NCI-H1930 (cell line): ENCODE results near the gene GPR85.
"Not testable (repeated sequence)": the region's sequence is repeated elsewhere in the genome, so short reads cannot be mapped to it uniquely, and the experiment has no call there.

Source experiments
- DNase-seq, 2 experiments: peaks; one replicate each; lab custom pipeline; 2025; lab: John Stamatoyannopoulos, UW

The GPR85 gene

GRCh38 chr7:113084496-113085172 is 2.0 kb downstream of the GPR85 start:
- DNase-seq: no peak

GRCh38 chr7:113083816-113084495 is 2.7 kb downstream of the GPR85 start:
- no peak for DNase-seq

- no peak for DNase-seq
These were observed 3.4 kb downstream of the GPR85 start for GRCh38 chr7:113083132-113083815.

GRCh38 chr7:113078331-113078730 is 8.3 kb downstream of the GPR85 start:
- no peak for DNase-seq

GRCh38 chr7:113076703-113077102 is 9.9 kb downstream of the GPR85 start:
- DNase-seq: no peak

DNA sequence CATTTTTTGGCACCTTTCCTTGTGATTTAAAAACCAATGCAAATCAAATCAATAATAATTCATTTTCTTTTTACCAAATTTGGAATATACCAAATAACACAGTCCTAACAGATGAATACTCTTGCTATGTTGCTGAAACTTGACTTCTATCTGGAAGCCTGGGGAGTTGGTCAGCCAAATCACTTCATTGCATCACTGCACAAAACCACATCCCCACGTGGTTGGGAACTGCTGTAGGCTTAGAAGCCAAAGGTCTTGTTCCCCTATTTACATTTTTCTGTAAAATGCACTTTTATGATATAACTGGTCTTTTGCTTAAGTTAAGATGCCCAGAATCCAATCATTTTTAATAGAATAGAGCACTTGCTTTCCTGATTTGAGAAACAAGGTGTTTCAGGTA is 15.2 kb downstream of the GPR85 start:
- no peak for DNase-seq

GRCh38 chr7:113062499-113062898 is 24.1 kb downstream of the GPR85 start:
- no peak for DNase-seq

DNA sequence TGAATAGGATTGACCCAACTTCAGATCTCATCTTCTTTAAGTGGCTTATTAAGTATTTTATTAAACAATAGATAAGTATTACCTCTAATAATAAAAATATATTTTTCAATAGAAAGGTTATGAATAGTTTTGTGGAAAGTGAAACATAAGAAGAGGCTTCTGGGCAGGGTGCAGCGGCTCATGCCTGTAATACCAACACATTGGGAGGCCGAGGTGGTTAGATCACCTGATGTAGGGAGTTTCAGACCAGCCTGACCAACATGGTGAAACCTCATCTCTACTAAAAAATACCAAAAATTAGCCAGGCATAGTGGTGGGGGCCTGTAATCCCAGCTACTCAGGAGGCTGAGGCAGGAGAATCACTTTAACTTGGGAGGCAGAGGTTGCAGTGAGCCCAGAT is 26.5 kb downstream of the GPR85 start:
- DNase-seq: no peak

DNA sequence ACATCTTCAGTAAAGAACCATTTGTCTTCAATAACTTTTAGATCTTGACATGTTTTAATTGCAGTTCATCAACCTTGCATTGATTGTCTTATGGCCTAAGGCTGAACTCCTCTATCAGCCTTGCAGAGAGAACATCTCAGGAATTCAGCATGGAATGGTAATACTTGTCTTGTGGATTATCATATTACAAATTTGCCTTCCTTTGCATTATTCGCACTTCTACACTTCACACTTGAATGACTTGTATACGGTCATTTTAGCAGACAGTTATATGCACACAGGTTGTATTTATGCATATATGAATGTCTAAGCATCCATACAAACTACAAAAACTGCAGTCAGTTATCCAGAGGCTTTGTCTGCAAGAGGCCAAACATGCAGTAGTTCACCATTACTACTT is 31.7 kb downstream of the GPR85 start:
- DNase-seq: no peak

GRCh38 chr7:113054272-113054671 is 32.4 kb downstream of the GPR85 start:
- not testable (repeated sequence) for DNase-seq

- DNase-seq: not testable (repeated sequence)
These were observed 37.4 kb downstream of the GPR85 start for GRCh38 chr7:113049221-113049620.

DNA sequence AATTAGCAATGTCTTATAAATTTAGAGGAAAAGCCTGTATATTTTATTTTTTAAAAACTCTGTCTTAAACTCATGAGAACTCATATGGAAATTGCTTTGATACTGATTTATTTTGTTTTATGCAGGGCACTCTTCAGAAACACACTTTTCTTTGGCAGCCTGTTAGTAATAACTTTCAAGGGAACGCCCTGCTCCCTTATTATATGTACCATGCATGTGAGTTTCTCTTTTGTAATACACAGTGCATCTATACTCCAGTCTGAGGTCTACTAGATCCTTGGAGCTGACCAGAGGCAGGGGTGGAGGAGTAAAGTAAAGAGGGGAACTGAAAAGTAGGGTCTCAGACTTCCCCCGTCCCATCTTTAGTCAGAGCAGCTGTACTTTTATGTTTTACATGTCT is 40.2 kb downstream of the GPR85 start:
- no peak for DNase-seq

- no peak for DNase-seq
These were observed 41.2 kb downstream of the GPR85 start for GRCh38 chr7:113045379-113045778.

DNA sequence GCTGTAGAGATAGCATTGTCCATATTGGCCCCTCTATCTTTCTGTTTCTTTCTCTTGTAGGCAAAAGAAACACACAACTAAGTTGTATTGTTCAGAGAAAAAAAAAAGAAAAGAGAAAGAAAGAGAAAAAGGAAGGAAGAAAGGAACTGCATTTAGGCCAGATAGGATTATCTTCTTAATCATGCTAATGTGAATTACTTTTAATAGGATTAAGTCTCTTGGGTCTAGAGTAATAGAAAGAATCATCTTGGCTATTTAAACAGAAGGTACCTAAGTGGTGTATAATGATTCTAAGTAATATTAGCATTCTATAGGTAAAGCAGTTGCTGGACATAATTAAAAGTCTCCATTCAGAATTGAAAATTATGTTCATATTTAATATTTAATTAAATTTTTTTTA is 42.2 kb downstream of the GPR85 start:
- DNase-seq: no peak

- no peak for DNase-seq
These were observed 45.8 kb downstream of the GPR85 start for GRCh38 chr7:113040849-113041248.

DNA sequence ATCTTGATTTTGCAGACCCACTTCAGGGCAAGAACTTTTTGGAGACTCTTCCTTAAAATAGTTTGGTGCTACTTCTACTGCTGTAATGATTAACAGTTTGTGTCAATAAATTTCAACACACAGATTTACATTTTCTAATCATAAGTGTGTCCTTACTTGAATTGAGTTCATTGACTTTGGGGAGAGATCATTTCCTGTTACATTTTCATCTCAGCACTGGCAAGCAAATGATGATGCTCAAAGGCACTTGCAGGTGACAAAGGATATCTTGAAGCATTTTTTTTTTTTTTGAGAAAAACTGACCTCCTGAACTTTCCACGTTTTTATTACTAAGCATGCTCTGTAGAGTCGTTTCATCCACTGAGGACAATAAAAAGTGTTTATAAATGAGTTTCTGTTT is 52.7 kb downstream of the GPR85 start:
- DNase-seq: no peak
